NOMO-1 (cell line): ENCODE data around the gene MYBPC1.

Experiments used
- DNase-seq, 2 experiments: peaks; one replicate each; lab custom pipeline; 2025; ENCODE audit not compliant: unreplicated experiment in 2 of 2; lab: John Stamatoyannopoulos, UW

The MYBPC1 gene

DNA sequence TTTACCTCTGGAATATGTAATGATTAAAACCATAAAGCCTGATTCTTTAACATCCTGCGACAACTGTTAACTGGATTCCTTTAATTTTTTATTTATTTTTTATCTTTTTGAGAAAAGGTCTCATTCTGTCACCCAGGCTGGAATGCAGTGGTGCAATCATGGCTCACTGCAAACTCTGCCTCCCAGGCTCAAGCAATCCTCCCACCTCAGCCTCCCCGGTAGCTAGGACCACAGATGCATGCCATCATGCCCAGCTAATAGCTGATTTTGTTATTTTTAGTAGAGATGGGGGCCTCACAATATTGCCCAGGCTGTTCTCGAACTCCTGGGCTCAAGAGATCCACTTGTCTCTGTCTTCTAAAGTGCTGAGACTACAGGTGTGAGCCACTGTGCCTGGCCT is 3.7 kb downstream of the MYBPC1 start:
- no peak for DNase-seq

DNA sequence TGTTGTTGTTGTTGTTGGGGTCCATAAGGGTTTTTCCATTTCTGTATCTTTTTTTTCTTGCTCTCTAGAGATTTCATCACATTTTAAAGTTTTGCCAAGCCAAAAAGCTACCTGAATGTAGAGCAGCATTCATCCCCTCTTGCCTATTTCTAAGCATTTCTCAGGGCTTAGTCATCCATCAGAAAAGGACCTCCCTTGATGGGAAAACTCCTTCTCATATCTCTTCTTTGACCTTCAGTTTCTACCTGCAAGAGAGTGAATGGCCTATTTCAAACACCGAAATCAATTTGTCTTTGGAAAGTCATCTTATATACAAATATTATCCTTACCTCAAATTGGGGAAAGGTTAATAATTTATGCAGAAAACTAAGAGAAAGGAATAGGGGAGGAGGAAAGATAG is 4.5 kb downstream of the MYBPC1 start:
- no peak for DNase-seq

DNA sequence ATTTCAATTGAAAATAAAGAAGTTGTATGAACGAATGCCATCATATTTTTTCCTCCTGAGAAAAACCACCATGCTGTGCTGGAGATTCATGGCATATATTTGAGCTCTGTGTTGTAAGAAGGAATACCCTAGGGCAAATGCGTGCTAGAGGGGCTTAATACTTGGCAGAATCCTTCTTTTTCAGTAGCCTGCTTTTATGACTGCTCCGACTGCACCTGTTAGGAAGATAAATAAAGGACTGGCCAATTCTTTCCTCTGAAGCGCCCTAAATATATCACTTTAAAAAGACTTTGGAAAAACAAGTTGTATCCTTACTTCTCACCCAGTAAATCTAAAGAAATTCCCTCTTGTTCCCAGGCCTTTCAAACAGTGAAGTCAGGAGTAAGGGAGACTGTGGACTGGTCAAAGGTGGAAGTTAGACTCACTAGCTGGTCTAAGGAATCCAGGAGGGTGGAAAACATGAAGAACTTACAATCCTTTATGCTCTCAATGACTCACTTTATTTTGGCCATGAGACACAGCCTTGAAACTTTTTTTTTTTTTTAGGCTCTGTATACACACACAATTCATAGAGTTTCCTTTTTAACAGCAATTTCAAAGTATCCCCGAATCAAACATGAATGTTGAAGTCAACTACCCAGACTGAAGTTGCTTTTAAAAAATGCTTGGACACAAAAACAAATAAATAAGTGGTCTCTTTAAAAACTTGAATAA is 5.2 kb downstream of the MYBPC1 start:
- DNase-seq, result no peak

DNA sequence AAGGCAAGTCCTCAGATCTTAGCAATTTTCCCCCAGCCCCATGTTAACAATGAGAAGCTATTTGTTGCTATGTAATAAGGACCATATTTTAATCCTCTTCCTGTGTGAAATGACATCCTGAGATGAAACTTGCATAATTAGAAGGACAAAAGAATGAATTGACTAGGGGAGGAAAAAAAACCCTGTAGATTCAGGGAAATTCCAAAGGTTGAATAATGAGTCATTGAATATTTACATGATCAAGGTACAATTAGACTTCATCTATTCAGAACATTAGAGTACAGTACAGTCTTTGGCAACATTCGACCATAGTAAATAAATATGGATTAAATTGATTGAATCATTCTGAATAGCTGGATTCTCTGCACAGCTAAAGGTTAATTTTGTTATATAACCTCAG is 9.4 kb downstream of the MYBPC1 start:
- no peak for DNase-seq

DNA sequence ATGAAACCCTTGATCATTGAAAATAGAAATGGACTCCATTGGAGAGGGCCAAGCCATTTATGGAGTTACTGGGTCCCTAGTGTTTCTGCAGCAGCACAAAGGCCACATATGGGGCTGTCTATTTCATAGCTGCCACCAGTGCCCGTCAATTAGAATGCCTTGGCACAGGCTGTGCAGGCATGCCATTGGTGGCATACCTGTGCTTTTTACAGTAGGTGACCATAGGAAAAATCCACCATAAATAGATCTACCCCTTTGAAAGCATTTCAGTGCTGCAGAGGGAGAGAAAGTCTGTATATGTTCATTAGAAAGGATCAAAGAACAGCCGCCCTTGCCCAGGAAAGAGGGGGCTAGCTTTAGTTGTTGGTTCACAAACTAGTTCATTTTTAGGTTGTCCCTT is 13.1 kb downstream of the MYBPC1 start:
- no peak for DNase-seq

DNA sequence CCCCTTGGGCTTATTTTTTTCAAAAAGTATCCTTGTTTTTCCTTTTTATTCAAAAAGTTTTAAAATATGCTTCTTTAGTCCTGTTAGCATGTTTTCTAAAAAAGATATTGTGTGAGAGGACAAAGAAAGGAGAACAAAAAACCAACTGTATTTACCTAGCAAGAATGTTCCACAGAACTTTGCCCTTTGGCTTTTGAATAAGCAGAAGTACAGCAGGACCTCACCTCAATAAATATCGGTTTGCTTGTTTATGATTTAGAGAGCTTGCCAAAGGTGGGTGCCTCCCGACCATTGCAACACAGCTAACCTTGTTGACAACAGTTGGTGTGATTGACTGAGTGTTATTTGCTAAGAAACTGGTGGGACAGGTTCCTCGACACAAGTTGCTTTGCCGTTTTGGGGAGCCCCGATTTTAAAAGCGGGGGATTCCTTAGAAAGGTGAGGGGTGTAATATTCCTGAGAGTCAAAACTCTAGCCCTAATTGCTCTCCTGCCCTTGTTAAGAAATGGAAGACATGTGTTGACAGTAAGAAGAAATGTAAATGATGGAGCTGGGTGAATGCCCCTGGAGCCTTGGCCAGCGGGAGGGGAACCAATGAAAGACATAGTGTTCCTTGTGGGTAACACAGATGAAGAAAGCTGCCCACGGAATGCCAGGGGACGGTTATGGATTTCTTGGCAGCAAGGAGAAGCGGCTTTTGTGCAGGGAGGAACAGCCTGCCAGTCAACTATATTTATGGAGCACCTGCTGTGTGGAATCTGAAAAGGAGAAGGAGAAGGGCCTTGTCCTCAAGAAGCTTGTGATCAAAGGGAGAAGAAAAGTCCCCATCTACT is 13.7 kb downstream of the MYBPC1 start:
- DNase-seq, result peak in 1 of 2 experiments; percentile 33

DNA sequence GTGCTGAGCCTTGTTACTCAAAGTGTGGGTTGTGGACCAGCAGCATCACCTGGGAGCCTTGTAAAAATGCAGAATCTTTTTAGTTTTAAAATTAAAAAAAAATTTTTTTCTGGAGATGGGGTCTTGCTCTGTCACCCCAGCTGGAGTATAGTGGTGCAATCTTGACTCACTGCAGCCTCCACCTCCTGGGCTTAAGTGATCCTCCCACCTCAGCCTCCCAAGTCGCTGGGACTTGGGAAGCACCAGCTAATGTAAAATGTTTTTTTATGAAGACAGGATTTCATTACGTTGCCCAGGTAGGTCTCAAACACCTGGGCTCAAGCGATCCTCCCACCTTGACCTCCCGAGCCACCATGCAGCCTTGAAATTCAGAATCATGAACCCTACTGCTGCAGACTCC is 14.4 kb downstream of the MYBPC1 start:
- DNase-seq, result no peak

DNA sequence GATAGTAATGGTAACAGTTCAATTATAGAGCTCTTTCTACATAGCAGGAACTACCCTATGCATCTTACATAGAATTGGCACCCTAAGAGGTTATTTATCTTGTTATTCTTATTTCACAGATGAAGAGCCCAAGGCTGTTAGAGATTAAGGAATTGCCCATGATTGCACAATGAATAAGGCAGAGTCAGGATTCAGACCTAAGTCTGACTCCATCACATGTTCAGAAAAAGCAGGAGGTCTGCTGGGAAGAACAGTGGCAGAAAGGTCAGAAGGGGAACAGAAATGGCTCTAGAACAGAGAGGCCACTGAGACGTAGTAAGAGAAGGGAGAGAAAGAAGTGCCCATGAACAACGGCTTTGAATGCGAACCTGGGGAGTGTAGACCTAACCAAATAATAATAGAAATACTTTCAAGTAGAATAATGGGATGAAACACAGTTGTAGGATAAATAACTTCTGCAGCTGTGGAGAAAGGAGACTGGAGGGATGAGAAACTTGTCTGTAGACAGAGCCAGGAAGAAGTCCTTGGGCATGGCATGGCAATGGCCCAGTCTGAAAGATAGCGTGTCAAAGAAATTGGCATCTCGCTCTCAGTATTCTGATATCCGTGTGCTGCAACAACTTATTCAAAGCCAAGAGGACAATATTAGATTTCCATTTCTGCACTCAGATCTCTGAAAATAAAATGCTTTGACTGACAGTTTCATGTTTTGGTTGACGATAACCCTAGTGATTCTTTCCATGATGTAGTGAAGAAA is 17.6 kb downstream of the MYBPC1 start:
- DNase-seq, result no peak

DNA sequence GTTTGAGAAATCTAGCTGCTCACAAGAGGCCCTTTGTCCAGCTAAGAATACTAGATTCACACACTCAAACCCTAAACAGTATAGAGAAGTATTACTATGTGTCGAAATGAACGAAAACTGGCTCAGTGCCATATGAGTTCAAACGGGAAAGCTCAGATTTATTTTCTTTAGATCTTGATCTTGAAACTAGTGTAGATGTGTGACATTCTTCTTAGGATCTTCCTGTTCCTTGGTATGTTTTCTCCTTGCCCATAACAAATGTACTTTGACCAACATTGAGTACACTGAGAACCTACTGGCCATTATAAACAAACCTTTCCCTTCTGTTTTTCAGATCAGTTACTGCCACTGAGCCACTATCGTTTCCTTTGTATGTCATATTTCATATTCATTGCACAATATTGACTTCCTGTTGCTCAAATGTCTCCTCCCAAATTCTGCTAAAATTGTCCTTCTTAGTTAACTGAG is 21.3 kb downstream of the MYBPC1 start:
- DNase-seq, result peak; percentile 63 to 89

DNA sequence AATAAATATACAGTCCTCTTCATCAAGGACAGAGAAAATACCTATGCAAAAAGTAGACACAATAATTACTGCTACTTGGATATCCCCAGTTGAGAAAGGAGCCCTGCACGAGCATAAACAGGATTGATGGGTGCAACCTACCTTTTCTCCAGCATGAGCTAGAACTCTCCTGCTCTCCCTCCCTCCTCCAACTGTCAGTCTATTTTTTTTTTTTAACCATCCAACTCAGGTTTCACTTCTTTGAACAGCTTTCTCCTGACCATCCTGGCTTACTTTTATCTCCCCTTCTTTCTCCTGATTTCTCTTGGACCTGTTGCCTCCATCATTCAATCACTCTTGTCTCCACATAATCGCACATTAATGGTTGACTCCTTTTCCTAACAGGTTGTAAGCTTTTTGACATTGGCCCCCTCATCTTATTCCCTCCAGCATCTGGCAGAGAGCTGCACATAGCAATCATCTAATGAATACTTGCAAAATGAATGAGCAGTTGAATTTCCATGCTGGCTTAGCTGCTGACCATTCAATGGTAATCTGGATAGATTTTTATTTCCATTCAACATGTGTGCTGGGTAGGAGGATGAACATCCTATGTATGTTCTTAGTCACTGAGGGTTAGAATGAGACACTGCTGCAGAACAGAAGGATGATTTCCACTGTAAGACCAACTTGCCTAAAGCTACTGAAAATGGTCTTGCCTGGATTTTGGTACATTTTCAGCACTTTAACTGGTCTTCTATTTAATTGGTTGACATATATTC is 24.4 kb downstream of the MYBPC1 start:
- no peak for DNase-seq

DNA sequence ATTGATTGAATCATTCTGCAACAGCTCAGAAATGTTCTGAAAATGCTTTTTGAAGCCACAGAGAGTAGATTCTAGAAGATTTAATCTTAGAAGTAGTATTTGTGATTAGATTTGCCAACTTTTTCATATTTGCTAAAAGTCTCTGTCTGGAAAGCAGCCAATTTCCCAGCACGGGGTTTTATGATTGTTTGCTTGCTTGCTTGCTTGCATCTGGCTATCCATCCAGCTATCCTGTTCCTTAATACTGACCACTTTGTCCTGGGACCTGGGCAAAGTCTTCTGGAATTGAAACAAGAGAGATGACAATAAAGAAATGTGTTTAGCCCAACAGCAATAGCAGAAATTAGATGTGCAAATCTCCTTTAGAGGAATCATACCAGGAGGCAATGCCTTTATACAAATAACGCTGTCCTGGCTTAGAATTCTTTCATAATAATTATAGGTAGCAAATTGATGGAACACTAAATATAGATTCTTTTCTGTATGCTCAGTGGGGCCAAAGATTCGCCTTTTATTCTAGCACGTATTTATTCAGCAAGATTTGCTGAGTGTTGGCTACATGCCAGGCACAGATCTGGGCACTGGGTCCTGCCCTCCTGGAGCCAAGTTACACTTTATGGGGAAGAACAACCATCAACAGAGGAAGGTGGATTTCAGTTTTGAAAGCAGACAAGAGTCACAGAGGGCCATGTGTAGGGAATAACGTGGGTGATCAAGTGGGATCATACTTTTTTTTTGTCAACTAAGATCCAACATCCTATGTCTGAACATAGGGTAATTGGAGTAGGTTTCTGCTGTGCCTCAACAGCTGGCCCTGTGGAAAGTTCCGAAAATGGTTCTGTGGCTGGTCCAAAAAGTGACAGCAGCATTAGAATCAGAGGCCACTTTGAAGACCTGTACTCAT is 25.3 kb downstream of the MYBPC1 start:
- no peak for DNase-seq

DNA sequence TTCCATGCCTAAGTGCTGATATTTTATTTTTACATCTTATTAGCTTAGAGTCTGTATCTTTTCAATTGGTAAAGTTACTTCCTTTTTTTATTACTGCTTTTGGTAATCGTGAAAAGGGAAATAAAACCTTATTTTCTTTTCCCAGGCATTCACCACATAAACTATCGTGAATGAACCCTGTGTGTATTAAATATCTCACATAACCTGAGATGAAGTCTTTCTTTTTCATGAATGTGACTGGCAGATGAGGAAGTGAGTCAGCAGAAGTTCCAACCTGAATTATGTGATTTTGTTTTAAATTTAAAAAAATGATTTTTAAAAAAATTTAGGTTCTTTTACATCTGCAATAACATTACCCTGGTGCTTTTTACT is 26.0 kb downstream of the MYBPC1 start:
- DNase-seq, result peak in 1 of 2 experiments; percentile 41

DNA sequence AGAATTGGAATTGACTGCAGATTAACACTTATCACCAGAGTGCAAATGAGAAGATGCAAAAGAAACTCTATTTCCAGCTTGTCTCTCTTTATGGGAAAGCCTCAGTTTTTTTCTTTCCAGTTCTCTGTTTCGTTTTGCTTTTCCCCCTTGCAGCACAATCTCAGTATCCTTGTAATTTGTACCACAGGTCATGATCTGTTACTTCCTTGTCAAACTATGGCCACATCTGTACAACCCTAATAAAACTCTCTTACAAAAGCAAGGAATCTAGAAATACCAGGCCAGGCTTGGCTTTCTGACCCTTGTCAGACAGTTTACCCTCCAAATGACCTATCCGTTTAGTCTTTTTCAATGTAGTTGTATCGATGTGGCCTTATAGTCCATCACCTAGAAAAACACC is 33.9 kb downstream of the MYBPC1 start:
- no peak for DNase-seq

DNA sequence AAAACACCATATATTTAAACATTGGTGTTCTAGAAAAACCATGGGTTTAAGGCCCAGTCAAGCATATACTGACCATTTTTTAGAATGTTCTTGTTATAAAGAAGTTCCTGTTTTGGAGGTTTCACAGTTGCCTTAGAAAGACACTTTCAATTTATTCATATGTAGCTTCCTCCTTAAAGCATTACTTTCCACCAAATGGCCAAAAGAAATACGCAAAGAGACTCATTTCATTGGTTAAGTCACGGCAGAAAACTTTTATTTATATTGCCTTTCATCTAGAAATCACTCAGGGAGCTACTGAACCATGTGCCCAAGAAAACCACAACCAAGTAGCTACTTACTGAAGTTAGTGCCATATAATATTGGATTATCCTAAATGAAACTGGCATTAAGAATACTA is 40.0 kb downstream of the MYBPC1 start:
- DNase-seq, result peak; percentile 61 to 88

DNA sequence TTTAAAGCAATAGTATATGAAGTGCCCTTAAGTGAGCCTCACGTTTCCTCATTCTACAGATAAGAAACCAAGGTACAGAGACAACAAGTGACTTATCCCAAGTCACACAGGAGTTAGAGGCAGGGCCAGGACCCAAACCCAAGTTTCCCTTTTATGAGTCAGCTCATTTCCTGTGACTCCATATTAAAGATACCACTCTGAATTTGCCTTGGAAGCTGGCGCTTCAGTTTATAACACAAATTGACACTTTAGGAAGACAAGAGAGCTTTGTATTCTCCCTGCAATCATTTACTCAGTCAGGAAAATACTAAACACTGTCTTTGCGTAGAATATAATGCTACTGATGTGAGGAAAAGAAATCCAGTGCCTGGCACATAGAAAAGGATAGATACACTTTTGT is 43.2 kb downstream of the MYBPC1 start:
- no peak for DNase-seq

DNA sequence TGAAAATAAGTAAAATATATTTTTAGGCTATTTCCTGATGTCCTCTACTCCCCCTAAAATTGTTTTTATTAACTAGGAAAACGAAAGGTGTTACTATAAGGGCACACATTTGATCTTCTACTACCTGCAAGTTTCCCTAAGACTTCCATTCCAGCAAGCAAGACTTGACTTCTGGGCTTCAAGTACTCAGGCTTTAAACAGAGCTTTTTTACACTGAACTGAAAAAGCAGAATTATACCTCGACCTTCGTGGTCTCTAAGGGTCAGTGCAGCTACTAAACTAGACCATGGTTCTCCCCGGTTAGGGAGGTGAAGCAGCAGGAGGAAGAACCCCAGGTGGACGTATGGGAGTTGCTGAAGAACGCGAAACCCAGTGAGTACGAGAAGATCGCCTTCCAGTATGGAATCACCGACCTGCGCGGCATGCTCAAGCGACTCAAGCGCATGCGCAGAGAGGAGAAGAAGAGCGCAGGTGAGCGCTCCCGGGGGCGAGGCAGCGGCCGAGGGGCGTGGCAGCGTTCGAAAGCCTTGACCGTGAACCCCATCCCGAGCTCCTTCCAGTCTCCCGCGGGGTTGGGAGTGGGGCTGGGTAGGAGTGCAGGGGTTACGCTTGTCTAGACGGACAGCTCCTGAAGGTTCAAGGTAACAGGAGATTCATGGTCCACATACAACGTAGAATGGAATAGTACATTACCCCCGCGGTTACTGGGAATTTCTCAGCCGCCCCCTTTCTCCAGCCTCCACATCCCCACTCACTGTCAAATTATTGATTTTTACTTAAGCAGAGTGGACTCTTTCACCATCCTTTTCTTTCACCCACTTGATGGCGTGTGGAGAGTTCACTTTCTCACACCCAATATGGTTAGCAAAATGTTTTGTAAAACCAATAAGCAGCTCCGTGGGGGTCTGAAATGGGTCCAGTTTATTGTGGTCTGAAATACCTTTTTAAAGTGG is 47.6 kb downstream of the MYBPC1 start:
- no peak for DNase-seq

DNA sequence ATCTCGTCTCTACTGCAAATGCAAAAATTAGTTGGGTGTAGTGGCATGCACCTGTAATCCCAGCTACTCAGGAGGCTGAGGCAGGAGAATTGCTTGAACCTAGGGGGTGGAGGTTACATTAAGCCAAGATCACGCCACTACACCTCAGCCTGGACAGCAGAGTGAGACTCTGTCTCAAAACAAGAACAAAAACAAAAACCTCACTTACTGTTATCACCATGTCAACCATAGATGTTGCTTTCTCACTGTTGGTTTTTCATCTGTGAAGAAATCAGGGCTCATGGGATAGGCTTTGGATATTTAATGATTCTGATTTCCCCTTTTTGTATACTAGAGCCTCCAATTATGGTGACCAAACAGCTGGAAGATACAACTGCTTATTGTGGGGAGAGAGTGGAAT is 52.9 kb downstream of the MYBPC1 start:
- DNase-seq, result no peak

DNA sequence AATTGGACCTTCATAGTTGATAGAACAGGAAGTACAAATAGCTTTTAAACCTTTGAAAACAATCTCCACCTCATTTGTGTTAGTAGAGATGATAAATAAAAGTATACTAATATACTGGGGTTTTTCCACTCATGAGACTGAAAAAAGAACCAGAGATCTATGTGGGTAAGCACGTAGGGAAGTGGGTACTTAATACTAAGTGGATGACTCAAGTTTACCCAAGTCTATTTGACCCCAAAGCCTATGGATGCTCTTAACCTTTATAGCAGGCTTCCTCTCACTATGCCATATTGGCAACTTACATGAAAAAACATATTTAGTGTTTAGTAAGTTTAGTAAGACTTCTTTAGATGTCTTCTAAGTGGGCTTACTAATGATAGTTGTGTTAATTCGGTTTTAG is 53.4 kb downstream of the MYBPC1 start:
- DNase-seq, result peak in 1 of 2 experiments; percentile 18
